ENCODE data around the gene KLF8.

DNA sequence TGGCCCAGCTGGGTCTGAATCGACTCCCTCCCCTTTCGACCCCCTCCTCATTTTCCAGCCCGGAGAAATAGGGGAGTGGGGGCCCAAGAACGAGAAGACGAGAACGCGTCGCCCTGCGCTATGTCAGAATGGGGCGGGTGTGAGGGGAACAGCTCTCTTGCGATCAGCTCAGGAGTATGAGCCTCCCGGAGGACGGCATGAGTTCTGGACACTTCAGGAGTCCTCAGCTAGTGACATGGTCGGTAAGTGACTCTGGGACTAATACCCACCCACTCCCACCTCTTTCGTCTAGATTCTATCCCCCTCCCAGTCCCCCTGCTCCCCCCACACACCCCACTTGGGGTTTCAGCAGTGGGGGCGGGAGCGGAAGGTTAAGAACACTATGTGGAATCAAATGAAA, 944 bp downstream of the KLF8 start:
- TF ChIP-seq EZH2 (IDR thresholded peaks at IDR 0.05; ENCODE audit: low read depth, unreplicated experiment), result no peak
- TF ChIP-seq, protein P1, sequence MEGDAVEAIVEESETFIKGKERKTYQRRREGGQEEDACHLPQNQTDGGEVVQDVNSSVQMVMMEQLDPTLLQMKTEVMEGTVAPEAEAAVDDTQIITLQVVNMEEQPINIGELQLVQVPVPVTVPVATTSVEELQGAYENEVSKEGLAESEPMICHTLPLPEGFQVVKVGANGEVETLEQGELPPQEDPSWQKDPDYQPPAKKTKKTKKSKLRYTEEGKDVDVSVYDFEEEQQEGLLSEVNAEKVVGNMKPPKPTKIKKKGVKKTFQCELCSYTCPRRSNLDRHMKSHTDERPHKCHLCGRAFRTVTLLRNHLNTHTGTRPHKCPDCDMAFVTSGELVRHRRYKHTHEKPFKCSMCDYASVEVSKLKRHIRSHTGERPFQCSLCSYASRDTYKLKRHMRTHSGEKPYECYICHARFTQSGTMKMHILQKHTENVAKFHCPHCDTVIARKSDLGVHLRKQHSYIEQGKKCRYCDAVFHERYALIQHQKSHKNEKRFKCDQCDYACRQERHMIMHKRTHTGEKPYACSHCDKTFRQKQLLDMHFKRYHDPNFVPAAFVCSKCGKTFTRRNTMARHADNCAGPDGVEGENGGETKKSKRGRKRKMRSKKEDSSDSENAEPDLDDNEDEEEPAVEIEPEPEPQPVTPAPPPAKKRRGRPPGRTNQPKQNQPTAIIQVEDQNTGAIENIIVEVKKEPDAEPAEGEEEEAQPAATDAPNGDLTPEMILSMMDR (conservative IDR thresholded peaks at IDR 0.05; ENCODE audit: low read depth in 2 of 2), result no peak

All from GM23338 (cell line).